B cell (primary cell): ENCODE results near the gene NME3.

Source experiments
- CTCF ChIP-seq: fragments of 200-600 bp; IDR thresholded peaks from one replicate; pipeline ENCODE4 v1.8.0; 2022; ENCODE audit warnings: antibody characterized with exemption, mild to moderate bottlenecking
- EZH2 ChIP-seq: IDR thresholded peaks from 2 replicates; pipeline ENCODE4 v1.6.1; 2012; ENCODE audit warnings: borderline replicate concordance, low read depth, mild to moderate bottlenecking, moderate library complexity, low read length; ENCODE audit not compliant: insufficient read depth, poor library complexity, severe bottlenecking

DNA sequence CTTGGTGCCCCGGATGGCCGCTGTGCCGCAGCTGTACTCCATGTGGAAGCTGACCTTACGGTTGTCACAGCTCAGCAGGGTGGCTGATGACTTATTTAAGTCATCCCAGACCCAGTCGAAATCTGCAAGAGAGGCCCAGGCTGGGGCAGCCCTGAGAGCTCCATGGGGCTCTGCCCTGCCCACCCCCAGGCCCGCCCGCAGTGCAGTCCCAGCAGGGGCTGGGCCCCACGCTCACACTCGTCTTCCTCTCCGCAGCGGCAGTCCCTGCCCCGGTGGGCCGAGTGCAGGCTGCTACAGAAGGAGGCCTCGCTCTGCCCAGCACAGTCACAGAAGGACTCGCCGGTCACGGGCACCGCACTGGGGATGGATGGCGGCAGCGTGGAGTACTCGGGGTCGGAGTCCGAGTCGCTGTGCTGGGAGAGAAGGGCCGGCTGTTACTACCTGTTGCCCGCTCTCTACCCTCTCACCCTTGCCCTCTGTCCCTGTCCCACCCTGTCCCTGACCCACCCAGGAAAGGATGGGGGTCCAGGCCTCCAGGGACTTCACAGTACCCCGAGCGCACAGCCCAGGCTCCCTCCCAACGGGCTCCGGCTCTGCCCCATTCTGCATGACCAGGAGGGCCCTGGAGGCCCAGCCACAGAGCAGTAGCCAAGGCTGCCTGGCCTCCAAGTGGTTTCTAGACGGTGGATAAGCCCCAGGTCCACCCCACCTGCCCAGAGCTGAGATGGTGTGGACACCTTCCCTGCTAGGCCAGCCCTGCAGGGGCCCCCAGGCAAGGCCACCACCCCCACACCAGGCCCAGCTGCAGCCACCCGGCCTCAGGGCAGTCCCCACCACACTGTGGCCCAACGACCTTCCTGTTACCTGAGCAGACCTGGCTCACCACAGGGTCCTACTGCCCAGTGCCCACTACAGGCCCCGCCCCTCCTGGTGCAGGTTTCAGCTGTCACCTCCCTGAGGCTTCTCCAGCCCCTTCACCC lies 7.1 kb upstream of the NME3 start:
- TF ChIP-seq CTCF (no peak), EZH2 (no peak)
